H1 (cell line): ENCODE results near the gene SOSTDC1. TPM values are rescaled to one million over a fixed set of nuclear protein-coding genes. Genes with fewer than 3 reads are reported as not detected.

Source experiments
- CTCF ChIA-PET: fragments of 300-600 bp; sonication (Branson Sonifier 250); formaldehyde crosslinking; loops from one replicate; lab custom pipeline; 2021; ENCODE audit not compliant: partially characterized antibody; lab: Charles Lee
- POLR2A ChIA-PET: fragments of 300-600 bp; sonication (Branson Sonifier 250); formaldehyde crosslinking; loops from one replicate; lab custom pipeline; 2021; ENCODE audit warnings: inconsistent platforms; ENCODE audit not compliant: partially characterized antibody; lab: Charles Lee
- DNase-seq, 2 experiments: peaks; one replicate each; pipeline versions ENCODE4 v3.0.0 to v3.0.0-alpha.2; 2010 to 2022; ENCODE audit warnings: low spot score in 2 of 2, low read depth in 1 of 2, mixed read lengths in 1 of 2
- FAIRE-seq: peaks from 2 replicates; lab custom pipeline; 2011; peaks lifted over from hg19 to GRCh38; lab: Jason Lieb, UNC
- H2AFZ ChIP-seq: 2 replicates; pipeline ENCODE4 v1.8.1; 2012; ENCODE audit warnings: low read length, inconsistent platforms
- H2AK5ac ChIP-seq: 2 replicates; pipeline ENCODE4 v1.6.1; 2013; ENCODE audit warnings: low read depth, low read length
- H2BK120ac ChIP-seq: replicated peaks from 2 replicates; pipeline ENCODE3; 2013; ENCODE audit warnings: low read depth, low read length, inconsistent platforms
- H2BK12ac ChIP-seq: 2 replicates; pipeline ENCODE4 v1.6.1; 2013; ENCODE audit warnings: low read depth, low read length
- H2BK15ac ChIP-seq: 2 replicates; pipeline ENCODE4 v1.6.1; 2013; ENCODE audit warnings: low read length
- H2BK20ac ChIP-seq: 2 replicates; pipeline ENCODE4 v1.6.1; 2013; ENCODE audit warnings: low read length
- H2BK5ac ChIP-seq: 2 replicates; pipeline ENCODE4 v1.6.1; 2013; ENCODE audit warnings: low read depth, low read length
- H3K14ac ChIP-seq: 2 replicates; pipeline ENCODE4 v1.6.1; 2013; ENCODE audit warnings: inconsistent platforms; ENCODE audit not compliant: insufficient read length
- H3K18ac ChIP-seq: 2 replicates; pipeline ENCODE4 v1.6.1; 2013; ENCODE audit warnings: low read length; ENCODE audit errors: extremely low read depth
- H3K23ac ChIP-seq: 2 replicates; pipeline ENCODE4 v1.6.1; 2013; ENCODE audit warnings: inconsistent platforms; ENCODE audit not compliant: insufficient read length
- H3K23me2 ChIP-seq: 2 replicates; pipeline ENCODE4 v1.6.1; 2013; ENCODE audit warnings: low read depth, low read length
- H3K27ac ChIP-seq: 2 replicates; pipeline ENCODE4 v1.6.1; 2011; ENCODE audit warnings: low read depth, low read length, inconsistent platforms
- H3K27me3 ChIP-seq, 4 experiments: replicated peaks in 1 of 4; 1 replicate in 1 of 4; 2 replicates in 3 of 4; pipeline versions ENCODE4 v1.6.1 to v1.8.1; 2011 to 2013; ENCODE audit warnings: low read length in 3 of 4, mild to moderate bottlenecking in 3 of 4, inconsistent platforms in 2 of 4, mixed read lengths in 2 of 4, moderate library complexity in 1 of 4; ENCODE audit not compliant: control insufficient read depth in 3 of 4, insufficient read depth in 3 of 4; ENCODE audit errors: extremely low read depth in 1 of 4
- H3K36me3 ChIP-seq, 4 experiments: 2 replicates each; pipeline versions ENCODE4 v1.6.1 to v1.8.1; 2011 to 2013; ENCODE audit warnings: mild to moderate bottlenecking in 4 of 4, low read length in 3 of 4, moderate library complexity in 2 of 4, control low read depth in 1 of 4, inconsistent platforms in 1 of 4; ENCODE audit not compliant: insufficient read depth in 4 of 4, control insufficient read depth in 2 of 4
- H3K4ac ChIP-seq: replicated peaks from 2 replicates; pipeline ENCODE3; 2013; ENCODE audit warnings: low read length, low read depth, mixed read lengths, inconsistent platforms; ENCODE audit not compliant: insufficient read length
- H3K4me1 ChIP-seq, 4 experiments: replicated peaks in 1 of 4; 1 replicate in 1 of 4; 2 replicates in 3 of 4; pipeline versions ENCODE4 v1.6.1 to v1.8.1; 2011 to 2013; ENCODE audit warnings: low read length in 3 of 4, inconsistent platforms in 2 of 4, mixed read lengths in 1 of 4; ENCODE audit not compliant: insufficient read depth in 4 of 4, control insufficient read depth in 3 of 4
- H3K4me2 ChIP-seq, 2 experiments: 2 replicates each; pipeline versions ENCODE4 v1.6.1 to v1.8.1; 2011 to 2013; ENCODE audit warnings: low read depth in 2 of 2, low read length in 2 of 2, control low read depth in 1 of 2, inconsistent platforms in 1 of 2, mild to moderate bottlenecking in 1 of 2; ENCODE audit not compliant: insufficient read depth in 1 of 2
- H3K4me3 ChIP-seq, 4 experiments: fragments of 200-600, 300-600 bp in 1 of 4; sonication (generic), shearing (Covaris generic), sonication (Bioruptor Twin) in 1 of 4; 2 replicates each; pipeline versions ENCODE4 v1.5.1 to v1.8.1; 2011 to 2016; ENCODE audit warnings: low read length in 4 of 4, low read depth in 3 of 4, control low read depth in 2 of 4, inconsistent platforms in 2 of 4, mild to moderate bottlenecking in 2 of 4, mixed read lengths in 1 of 4, moderate library complexity in 1 of 4; ENCODE audit not compliant: insufficient read depth in 2 of 4; ENCODE audit errors: extremely low read depth in 1 of 4
- H3K56ac ChIP-seq: replicated peaks from 2 replicates; pipeline ENCODE3; 2013; ENCODE audit warnings: low read depth, mild to moderate bottlenecking, mixed read lengths, low read length, inconsistent platforms; ENCODE audit not compliant: insufficient read length
- H3K79me1 ChIP-seq: 2 replicates; pipeline ENCODE4 v1.6.1; 2013; ENCODE audit warnings: low read depth, low read length, control low read depth
- H3K79me2 ChIP-seq, 2 experiments: 2 replicates each; pipeline versions ENCODE4 v1.6.1 to v1.8.1; 2012 to 2013; ENCODE audit warnings: low read length in 2 of 2, mild to moderate bottlenecking in 2 of 2, inconsistent platforms in 1 of 2; ENCODE audit not compliant: insufficient read depth in 2 of 2, control insufficient read depth in 1 of 2
- H3K9ac ChIP-seq, 4 experiments: replicated peaks in 1 of 4; 1 replicate in 1 of 4; 2 replicates in 3 of 4; pipeline versions ENCODE4 v1.6.1 to v1.8.1; 2011 to 2013; ENCODE audit warnings: low read depth in 3 of 4, low read length in 3 of 4, control low read depth in 2 of 4, mild to moderate bottlenecking in 2 of 4, moderate library complexity in 2 of 4, inconsistent platforms in 1 of 4; ENCODE audit errors: extremely low read depth in 1 of 4
- H3K9me3 ChIP-seq, 2 experiments: 2 replicates each; pipeline versions ENCODE4 v1.6.1 to v1.8.1; 2012 to 2013; ENCODE audit warnings: mild to moderate bottlenecking in 2 of 2, moderate library complexity in 2 of 2, control low read depth in 1 of 2, inconsistent platforms in 1 of 2, low read depth in 1 of 2, low read length in 1 of 2, mixed read lengths in 1 of 2; ENCODE audit not compliant: insufficient read depth in 2 of 2
- H4K20me1 ChIP-seq, 2 experiments: replicated peaks in 1 of 2; 2 replicates each; pipeline versions ENCODE3 to v1.8.1; 2011 to 2013; ENCODE audit warnings: inconsistent platforms in 2 of 2, low read length in 2 of 2, mild to moderate bottlenecking in 1 of 2; ENCODE audit not compliant: insufficient read depth in 2 of 2, control insufficient read depth in 1 of 2
- H4K5ac ChIP-seq: 2 replicates; pipeline ENCODE4 v1.6.1; 2013; ENCODE audit warnings: low read length, low read depth, mixed read lengths, inconsistent platforms; ENCODE audit not compliant: insufficient read length
- H4K8ac ChIP-seq: 2 replicates; pipeline ENCODE4 v1.8.0; 2013; ENCODE audit warnings: mild to moderate bottlenecking, moderate library complexity, low read length, inconsistent platforms; ENCODE audit not compliant: insufficient read depth; ENCODE audit errors: extremely low read depth
- H4K91ac ChIP-seq: replicated peaks from 2 replicates; pipeline ENCODE3; 2013; ENCODE audit warnings: low read length, mixed read lengths, inconsistent platforms; ENCODE audit not compliant: insufficient read length
- BRCA1 ChIP-seq: IDR thresholded peaks from 2 replicates; pipeline ENCODE4 v1.6.1; 2012; ENCODE audit warnings: low read depth, low read length, improper control_type of control experiment
- CBX5 ChIP-seq: fragments of 300-800, 300-1000 bp; sonication (generic); IDR thresholded peaks from 2 replicates; pipeline ENCODE4 v1.7.1; 2016; ENCODE audit warnings: antibody characterized with exemption, low read length, low read depth
- CEBPB ChIP-seq: IDR thresholded peaks from 2 replicates; pipeline ENCODE4 v1.6.1; 2012; ENCODE audit warnings: low read depth, low read length
- CHD1 ChIP-seq: IDR thresholded peaks from 2 replicates; pipeline ENCODE4 v1.6.1; 2012; ENCODE audit warnings: low read depth, low read length, improper control_type of control experiment
- EP300 ChIP-seq, 2 experiments: IDR thresholded peaks; 1 replicate in 1 of 2; 2 replicates in 1 of 2; pipeline ENCODE4 v1.6.1; 2011 to 2012; ENCODE audit warnings: low read depth in 2 of 2, low read length in 2 of 2, mild to moderate bottlenecking in 2 of 2, borderline replicate concordance in 1 of 2, inconsistent platforms in 1 of 2, moderate library complexity in 1 of 2
- EZH2 ChIP-seq: fragments of 200-600 bp; sonication (generic); IDR thresholded peaks from 2 replicates; pipeline ENCODE4 v1.7.1; 2012; ENCODE audit warnings: low read depth, mild to moderate bottlenecking, moderate library complexity, low read length, inconsistent platforms; ENCODE audit not compliant: severe bottlenecking
- JUN ChIP-seq: IDR thresholded peaks from 2 replicates; pipeline ENCODE4 v1.6.1; 2011; ENCODE audit warnings: low read depth, mild to moderate bottlenecking, improper control_type of control experiment, low read length
- NANOG ChIP-seq: IDR thresholded peaks from 2 replicates; pipeline ENCODE4 v1.6.1; 2011; ENCODE audit warnings: low read length, low read depth, mild to moderate bottlenecking, inconsistent platforms; ENCODE audit not compliant: insufficient read depth, poor library complexity, severe bottlenecking
- SAP30 ChIP-seq: fragments of 300-600 bp; sonication (generic); IDR thresholded peaks from 2 replicates; pipeline ENCODE4 v1.7.1; 2012; ENCODE audit warnings: low read length, moderate library complexity, mild to moderate bottlenecking, inconsistent platforms; ENCODE audit not compliant: insufficient read depth, insufficient replicate concordance
- SIN3A ChIP-seq, 2 experiments: IDR thresholded peaks in 1 of 2; conservative IDR thresholded peaks in 1 of 2; 2 replicates each; pipeline ENCODE4 v1.6.1; 2011 to 2012; ENCODE audit warnings: low read length in 2 of 2, improper control_type of control experiment in 1 of 2, low read depth in 1 of 2, mild to moderate bottlenecking in 1 of 2
- SIRT6 ChIP-seq: IDR thresholded peaks from one replicate; pipeline ENCODE4 v1.7.1; 2012; ENCODE audit warnings: low read length, inconsistent platforms
- SP1 ChIP-seq: IDR thresholded peaks from 2 replicates; pipeline ENCODE4 v1.6.1; 2011; ENCODE audit warnings: low read depth, low read length
- SUZ12 ChIP-seq: fragments of 200-600 bp; sonication (generic); IDR thresholded peaks from 2 replicates; pipeline ENCODE4 v1.6.1; 2012; ENCODE audit warnings: mild to moderate bottlenecking, inconsistent platforms, low read length, moderate library complexity, mixed read lengths
- TBP ChIP-seq: IDR thresholded peaks from 2 replicates; pipeline ENCODE4 v1.6.1; 2011; ENCODE audit warnings: low read depth, low read length, improper control_type of control experiment
- TCF12 ChIP-seq: IDR thresholded peaks from 2 replicates; pipeline ENCODE4 v1.6.1; 2011; ENCODE audit warnings: low read depth, mild to moderate bottlenecking, low read length
- TEAD4 ChIP-seq: IDR thresholded peaks from 2 replicates; pipeline ENCODE4 v1.6.1; 2012; ENCODE audit warnings: low read depth, low read length, inconsistent platforms, mixed read lengths
- polyA plus RNA-seq, 7 experiments: library from polyadenylated mRNA; depleted of rRNA in 3 of 7; stranded (reverse) in 5 of 7; unstranded in 2 of 7; fragments of >200 nt in 5 of 7; fragments of 200-250 nt in 2 of 7; gene quantifications; 1 replicate in 5 of 7; 2 replicates in 1 of 7; 4 replicates in 1 of 7; pipeline versions ENCODE4 v1.2.1 to v1.2.3, GENCODE V29; 2011 to 2013; ENCODE audit warnings: missing spikeins in 2 of 7, mixed read lengths in 2 of 7
- total RNA-seq: library from RNA; stranded (reverse); fragmentation: NEBNext Ultra II Directional; extraction: Animal tissue kit (Norgen Biotek cat#: 25700); gene quantifications from 2 replicates; pipeline ENCODE4 v1.2.1, GENCODE V29; 2021

The SOSTDC1 gene
- total and polyA plus RNA-seq, 2 of the 8 experiments (the other 6 are each of a cell fraction or from before 2014, with no cell fraction given): 0.35 to 0.79 TPM

DNA sequence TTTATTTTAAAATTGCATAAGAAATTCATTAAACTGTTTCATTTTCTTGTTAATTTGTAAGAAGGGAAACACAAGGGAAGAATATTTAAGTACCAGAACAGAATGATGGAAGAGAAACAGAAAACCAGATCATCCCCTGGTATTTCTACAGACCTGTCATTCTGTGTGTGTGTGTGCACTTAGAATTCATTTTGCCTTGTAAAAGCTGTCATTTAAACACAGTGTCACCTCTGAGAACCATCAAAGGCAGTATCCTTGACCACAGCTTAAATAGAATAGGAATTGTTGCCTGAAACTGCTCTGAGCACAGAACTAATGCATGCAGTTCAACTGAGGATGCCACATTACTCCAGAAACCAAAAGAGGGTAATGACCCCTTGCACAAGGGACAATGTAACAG lies 37.4 kb downstream of the SOSTDC1 start:
- FAIRE-seq: no peak
- H3K4me1 ChIP-seq: no peaks in the 10 kb centered on the region
- H4K8ac ChIP-seq: no peak overlapping the region
- no peak overlapping the region for H3K4me3 ChIP-seq
- H3K4ac ChIP-seq: no peak overlapping the region
- H4K5ac ChIP-seq: no peak overlapping the region
- POLR2A ChIA-PET: no interaction called here
- H4K20me1 ChIP-seq: no peaks in the 10 kb centered on the region
- no peak overlapping the region for H3K14ac ChIP-seq
- H2BK20ac ChIP-seq: no peak overlapping the region
- no peak overlapping the region for H3K18ac ChIP-seq
- no peak overlapping the region for H2BK120ac ChIP-seq
- H3K4me2 ChIP-seq: no peak overlapping the region
- H3K23me2 ChIP-seq: no peaks in the 10 kb centered on the region
- H3K79me1 ChIP-seq: no peaks in the 10 kb centered on the region
- no peak overlapping the region for H2BK15ac ChIP-seq
- H3K9ac ChIP-seq: no peak overlapping the region
- CTCF ChIA-PET: no interaction called here
- H2BK5ac ChIP-seq: no peak overlapping the region
- H2AK5ac ChIP-seq: no peak overlapping the region
- no peaks in the 10 kb centered on the region for H3K9me3 ChIP-seq
- H2BK12ac ChIP-seq: no peak overlapping the region
- no peak overlapping the region for H3K56ac ChIP-seq
- no peak overlapping the region for H2AFZ ChIP-seq
- no peak overlapping the region for H3K27ac ChIP-seq
- no peaks in the 10 kb centered on the region for H3K36me3 ChIP-seq
- H3K27me3 ChIP-seq: no peaks in the 10 kb centered on the region
- no peak overlapping the region for H4K91ac ChIP-seq
- DNase-seq: no peak
- no peak overlapping the region for H3K23ac ChIP-seq
- no peaks in the 10 kb centered on the region for H3K79me2 ChIP-seq
- TF ChIP-seq JUN: no peak
- TF ChIP-seq SIRT6: no peak
- TF ChIP-seq CEBPB: no peak
- no peak for TF ChIP-seq EZH2
- TF ChIP-seq TCF12: no peak
- no peak for TF ChIP-seq SIN3A (conservative IDR thresholded peaks at IDR 0.05 in 1 of 2, IDR thresholded peaks at IDR 0.05 in 1 of 2; ENCODE audit: low read depth in 1 of 2, low read length in 2 of 2)
- TF ChIP-seq SAP30: no peak
- TF ChIP-seq BRCA1: no peak
- TF ChIP-seq TEAD4: no peak
- no peak for TF ChIP-seq SP1
- TF ChIP-seq NANOG: no peak
- no peak for TF ChIP-seq SUZ12
- no peak for TF ChIP-seq TBP
- TF ChIP-seq EP300 (IDR thresholded peaks at IDR 0.05; ENCODE audit: borderline replicate concordance in 1 of 2, low read depth in 2 of 2, low read length in 2 of 2): no peak
- no peak for TF ChIP-seq CHD1
- no peak for TF ChIP-seq CBX5
